ENCODE data around the gene TRPC4AP.
"Not testable (repeated sequence)": the region's sequence is repeated elsewhere in the genome, so short reads cannot be mapped to it uniquely, and the experiment has no call there.

TRPC4AP gene

GRCh38 chr20:35085477-35086225, 7.0 kb downstream of the TRPC4AP start:
- TF ChIP-seq CTCF (conservative IDR thresholded peaks at IDR 0.05; ENCODE audit: low read length), result no peak

GRCh38 chr20:35084998-35085397, 7.6 kb downstream of the TRPC4AP start:
- DNase-seq (ENCODE audit: low read depth), result no peak
- no peak overlapping the region for H3K4me3 ChIP-seq (ENCODE audit: low read length)
- no peak for TF ChIP-seq CTCF (conservative IDR thresholded peaks at IDR 0.05; ENCODE audit: low read length)

More at GRCh38 chr20:35085477-35086225, 7.0 kb downstream of the TRPC4AP start:
- H3K4me3 ChIP-seq (ENCODE audit: low read length), result no peak overlapping the region
- no peak for DNase-seq (ENCODE audit: low read depth)

- DNase-seq (ENCODE audit: low read depth); H3K4me3 ChIP-seq (ENCODE audit: low read length): not testable (repeated sequence)
These were observed 12.3 kb downstream of the TRPC4AP start for GRCh38 chr20:35080348-35080642.

DNA sequence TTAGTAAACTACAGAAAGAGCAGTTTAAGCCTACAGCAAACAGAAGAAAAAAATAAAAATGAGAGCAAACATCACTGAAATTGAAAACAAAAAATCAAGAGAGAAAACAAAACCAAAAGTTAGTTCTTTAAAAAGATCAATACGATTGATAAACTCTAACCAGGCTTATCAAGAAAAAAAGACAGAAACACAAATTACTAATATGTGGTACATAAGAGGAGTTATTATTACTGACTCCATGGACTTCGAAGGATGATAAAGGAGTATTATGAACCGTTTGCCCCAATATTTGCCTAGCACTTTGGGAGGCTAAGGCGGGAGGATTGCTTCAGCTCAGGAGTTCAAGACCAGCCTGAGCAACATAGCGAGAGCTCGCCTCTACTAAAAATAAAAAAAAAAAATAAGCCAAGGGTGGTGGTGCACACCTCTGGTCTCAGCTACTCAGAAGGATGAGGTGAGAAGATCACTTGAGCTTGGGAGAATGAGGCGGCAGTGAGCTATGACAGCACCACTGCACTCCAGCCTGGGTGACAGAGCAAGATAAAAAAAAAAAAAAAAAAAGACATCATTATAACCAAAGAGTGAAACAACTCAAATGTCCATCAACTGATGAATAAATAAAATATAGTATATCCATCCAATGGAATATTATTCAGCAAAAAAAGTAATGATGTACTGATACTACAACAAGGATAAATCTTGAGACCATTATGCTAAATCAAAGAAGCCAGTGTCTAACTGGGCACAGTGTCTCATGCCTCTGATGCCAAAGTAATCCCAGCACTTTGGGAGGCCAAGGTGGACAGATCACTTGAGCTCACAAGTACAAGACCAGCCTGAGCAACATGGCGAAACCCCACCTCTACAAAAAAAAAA, 12.9 kb downstream of the TRPC4AP start:
- no peak overlapping the region for H3K4me3 ChIP-seq (ENCODE audit: low read length)
- no peak for DNase-seq (ENCODE audit: low read depth)
- no peak for TF ChIP-seq CTCF (conservative IDR thresholded peaks at IDR 0.05; ENCODE audit: low read length)

- no peak overlapping the region for H3K4me3 ChIP-seq (ENCODE audit: low read length)
- DNase-seq (ENCODE audit: low read depth), result no peak
- no peak for TF ChIP-seq CTCF (conservative IDR thresholded peaks at IDR 0.05; ENCODE audit: low read length)
These were observed 14.7 kb downstream of the TRPC4AP start for GRCh38 chr20:35077872-35078271.

DNA sequence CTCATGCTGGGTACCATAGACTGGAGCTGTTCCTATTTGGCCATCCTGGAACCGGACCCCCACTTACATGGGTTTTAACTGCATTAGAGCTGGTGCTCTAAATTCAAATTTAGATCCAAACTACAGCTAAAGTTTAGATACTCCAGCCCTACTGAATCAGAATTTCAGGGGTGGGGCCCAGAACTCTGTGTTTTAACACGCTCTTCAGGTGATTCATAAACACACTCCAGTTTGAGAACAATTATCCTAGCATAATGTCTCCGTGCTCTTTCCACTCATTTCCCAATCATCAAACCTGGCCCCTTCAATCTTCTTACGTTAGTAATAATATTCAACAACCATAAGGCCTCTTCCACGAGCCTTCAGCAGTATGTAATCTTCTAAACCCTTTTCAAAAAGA, 15.3 kb downstream of the TRPC4AP start:
- H3K4me3 ChIP-seq (ENCODE audit: low read length), result no peak overlapping the region
- no peak for TF ChIP-seq CTCF (conservative IDR thresholded peaks at IDR 0.05; ENCODE audit: low read length)
- no peak for DNase-seq (ENCODE audit: low read depth)

DNA sequence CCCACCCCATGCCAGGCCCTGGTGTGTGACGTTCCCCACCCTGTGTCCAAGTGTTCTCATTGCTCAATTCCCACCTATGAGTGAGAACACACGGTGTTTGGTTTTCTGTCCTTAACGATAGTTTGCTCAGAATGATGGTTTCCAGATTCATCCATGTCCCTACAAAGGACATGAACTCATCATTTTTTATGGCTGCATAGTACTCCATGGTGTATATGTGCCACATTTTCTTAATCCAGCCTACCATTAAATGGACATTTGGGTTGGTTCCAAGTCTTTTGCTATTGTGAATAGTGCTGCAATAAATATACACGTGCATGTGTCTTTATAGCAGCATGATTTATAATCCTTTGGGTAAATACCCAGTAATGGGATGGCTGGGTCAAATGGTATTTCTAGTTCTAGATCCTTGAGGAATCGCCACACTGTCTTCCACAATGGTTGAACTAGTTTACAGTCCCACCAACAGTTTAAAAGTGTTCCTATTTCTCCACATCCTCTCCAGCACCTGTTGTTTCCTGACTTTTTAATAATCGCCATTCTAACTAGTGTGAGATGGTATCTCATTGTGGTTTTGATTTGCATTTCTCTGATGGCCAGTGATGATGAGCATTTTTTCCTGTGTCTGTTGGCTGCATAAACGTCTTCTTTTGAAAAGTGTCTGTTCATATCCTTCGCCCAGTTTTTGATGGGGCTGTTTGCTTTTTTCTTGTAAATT, 21.0 kb downstream of the TRPC4AP start:
- H3K4me3 ChIP-seq (ENCODE audit: low read length); DNase-seq (ENCODE audit: low read depth): not testable (repeated sequence)

All from AG10803 (cell line).